Stimulated activated CD8-positive, alpha-beta memory T cell treated with anti-CD3 and anti-CD28 coated beads, Interleukin-15, amount 100 ng/mL, for 48 hours (primary cell): ENCODE data around the gene CCDC59.

ENCODE experiments used
- DNase-seq, 2 donors: peaks; one replicate each; pipeline ENCODE4 v3.0.0-alpha.2; 2020; ENCODE audit warnings: low read depth in 2 of 2

Gene CCDC59

GRCh38 chr12:82314406-82314892 lies 43.7 kb downstream of the CCDC59 start:
- DNase-seq: no peak
